GM12891 (cell line): ENCODE results near the gene ARHGEF28.

ENCODE experiments used
- DNase-seq: peaks from one replicate; pipeline ENCODE4 v3.0.0; 2011; ENCODE audit warnings: low spot score; ENCODE audit not compliant: insufficient read length
- FAIRE-seq: peaks from 2 replicates; lab custom pipeline; 2011; peaks lifted over from hg19 to GRCh38; lab: Jason Lieb, UNC
- PAX5 ChIP-seq: IDR thresholded peaks from 2 replicates; pipeline ENCODE4 v1.6.1; 2011; ENCODE audit warnings: low read length, moderate library complexity, mild to moderate bottlenecking; ENCODE audit not compliant: insufficient read depth, severe bottlenecking
- POLR2A ChIP-seq: IDR thresholded peaks from 2 replicates; pipeline ENCODE4 v1.6.1; 2011; ENCODE audit warnings: low read depth, low read length, control low read depth
- POLR2AphosphoS5 ChIP-seq: IDR thresholded peaks from 2 replicates; pipeline ENCODE4 v1.6.1; 2011; ENCODE audit warnings: low read depth, low read length, control low read depth
- POU2F2 ChIP-seq: IDR thresholded peaks from 2 replicates; pipeline ENCODE4 v1.6.1; 2011; ENCODE audit warnings: low read depth, mild to moderate bottlenecking, control low read depth, low read length, moderate library complexity
- SPI1 ChIP-seq: IDR thresholded peaks from 2 replicates; pipeline ENCODE4 v1.6.1; 2011; ENCODE audit warnings: low read depth, low read length, control low read depth
- TAF1 ChIP-seq: IDR thresholded peaks from 2 replicates; pipeline ENCODE4 v1.6.1; 2011; ENCODE audit warnings: low read depth, low read length, control low read depth

The ARHGEF28 gene

GRCh38 chr5:73801686-73802085 is 175.7 kb downstream of the ARHGEF28 start:
- TF ChIP-seq TAF1 (no peak), PAX5 (no peak), POLR2A (no peak), SPI1 (no peak), POLR2AphosphoS5 (no peak), POU2F2 (no peak)
- DNase-seq (no peak), FAIRE-seq (no peak)

GRCh38 chr5:73805449-73805848 is 179.5 kb downstream of the ARHGEF28 start:
- FAIRE-seq (no peak), DNase-seq (no peak)
- TF ChIP-seq POLR2A (no peak), POLR2AphosphoS5 (no peak), SPI1 (no peak), PAX5 (no peak), POU2F2 (no peak), TAF1 (no peak)

- DNase-seq = no peak
- FAIRE-seq = no peak
- TF ChIP-seq SPI1 = no peak
- TF ChIP-seq POLR2AphosphoS5 = no peak
- no peak for TF ChIP-seq POLR2A
- no peak for TF ChIP-seq TAF1
- no peak for TF ChIP-seq PAX5
- TF ChIP-seq POU2F2 = no peak
These were observed 182.9 kb downstream of the ARHGEF28 start for GRCh38 chr5:73808911-73809310.

- FAIRE-seq (no peak), DNase-seq (no peak)
- TF ChIP-seq PAX5 = no peak
- TF ChIP-seq SPI1 = no peak
- TF ChIP-seq POLR2AphosphoS5 = no peak
- no peak for TF ChIP-seq POU2F2
- TF ChIP-seq POLR2A = no peak
- TF ChIP-seq TAF1 = no peak
These were observed 184.4 kb downstream of the ARHGEF28 start for GRCh38 chr5:73810429-73810828.

GRCh38 chr5:73812457-73812856 is 186.5 kb downstream of the ARHGEF28 start:
- TF ChIP-seq POLR2A (no peak), POLR2AphosphoS5 (no peak), PAX5 (no peak), SPI1 (no peak), POU2F2 (no peak), TAF1 (no peak)
- FAIRE-seq (no peak), DNase-seq (no peak)

- no peak for DNase-seq
- TF ChIP-seq POLR2A = no peak
- TF ChIP-seq POLR2AphosphoS5 = no peak
- no peak for TF ChIP-seq POU2F2
- TF ChIP-seq SPI1 = no peak
- no peak for TF ChIP-seq TAF1
- TF ChIP-seq PAX5 = no peak
- FAIRE-seq = no peak
These were observed 187.1 kb downstream of the ARHGEF28 start for GRCh38 chr5:73812962-73813588.

GRCh38 chr5:73814233-73814846 is 188.3 kb downstream of the ARHGEF28 start:
- TF ChIP-seq POLR2A = no peak
- TF ChIP-seq PAX5 = no peak
- TF ChIP-seq POLR2AphosphoS5 = no peak
- no peak for TF ChIP-seq TAF1
- TF ChIP-seq SPI1 = no peak
- TF ChIP-seq POU2F2 = no peak
- FAIRE-seq (no peak), DNase-seq (no peak)

DNA sequence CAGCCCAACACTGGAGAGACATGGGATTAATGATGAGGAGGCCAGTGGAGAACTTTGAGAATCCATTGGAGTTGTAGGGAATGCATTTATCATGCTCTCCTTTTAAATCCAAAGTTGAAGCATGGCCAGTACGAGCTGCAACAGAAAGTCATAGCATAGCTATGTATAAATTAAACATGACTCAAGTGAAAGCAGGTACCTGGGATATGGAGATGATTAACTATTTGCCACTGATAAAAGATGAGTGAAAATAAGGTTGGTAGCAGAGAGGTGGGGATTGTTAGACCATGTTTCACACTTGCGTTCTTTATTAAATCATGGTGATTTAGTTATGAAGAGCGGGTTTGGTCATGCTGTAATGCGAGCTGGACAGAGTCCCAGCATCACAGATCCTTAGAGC is 189.6 kb downstream of the ARHGEF28 start:
- no peak for DNase-seq
- no peak for TF ChIP-seq POU2F2
- TF ChIP-seq POLR2AphosphoS5 = no peak
- no peak for TF ChIP-seq POLR2A
- no peak for TF ChIP-seq PAX5
- no peak for TF ChIP-seq SPI1
- no peak for TF ChIP-seq TAF1
- no peak for FAIRE-seq

GRCh38 chr5:73816656-73817420 is 190.8 kb downstream of the ARHGEF28 start:
- FAIRE-seq (no peak), DNase-seq (no peak)
- TF ChIP-seq POLR2AphosphoS5 (no peak), PAX5 (no peak), TAF1 (no peak), POLR2A (no peak), SPI1 (no peak), POU2F2 (no peak)

DNA sequence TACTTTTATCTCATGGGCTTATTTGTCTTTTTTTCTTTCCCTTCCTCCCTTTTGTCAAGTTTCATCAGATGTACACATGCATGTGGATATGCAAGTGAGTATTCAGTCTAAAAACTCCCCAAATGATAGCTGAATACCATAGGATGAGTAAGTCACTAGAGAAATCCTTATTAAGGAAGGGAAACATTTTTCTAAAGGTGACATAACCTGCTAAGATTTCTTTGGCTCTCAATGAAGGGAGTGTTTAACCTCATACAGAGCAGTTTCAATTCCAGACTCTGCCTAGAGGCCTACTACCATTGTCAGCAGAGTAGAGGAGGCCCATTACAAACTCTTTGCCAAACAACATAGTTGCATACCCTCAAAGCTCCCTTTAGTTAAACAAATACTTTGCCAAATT is 192.4 kb downstream of the ARHGEF28 start:
- DNase-seq (no peak), FAIRE-seq (no peak)
- TF ChIP-seq POLR2AphosphoS5 (no peak), TAF1 (no peak), SPI1 (no peak), PAX5 (no peak), POU2F2 (no peak), POLR2A (no peak)
